ENCODE data around the gene DSTYK.
"Not testable (repeated sequence)": the region's sequence is repeated elsewhere in the genome, so short reads cannot be mapped to it uniquely, and the experiment has no call there.

Gene DSTYK

DNA sequence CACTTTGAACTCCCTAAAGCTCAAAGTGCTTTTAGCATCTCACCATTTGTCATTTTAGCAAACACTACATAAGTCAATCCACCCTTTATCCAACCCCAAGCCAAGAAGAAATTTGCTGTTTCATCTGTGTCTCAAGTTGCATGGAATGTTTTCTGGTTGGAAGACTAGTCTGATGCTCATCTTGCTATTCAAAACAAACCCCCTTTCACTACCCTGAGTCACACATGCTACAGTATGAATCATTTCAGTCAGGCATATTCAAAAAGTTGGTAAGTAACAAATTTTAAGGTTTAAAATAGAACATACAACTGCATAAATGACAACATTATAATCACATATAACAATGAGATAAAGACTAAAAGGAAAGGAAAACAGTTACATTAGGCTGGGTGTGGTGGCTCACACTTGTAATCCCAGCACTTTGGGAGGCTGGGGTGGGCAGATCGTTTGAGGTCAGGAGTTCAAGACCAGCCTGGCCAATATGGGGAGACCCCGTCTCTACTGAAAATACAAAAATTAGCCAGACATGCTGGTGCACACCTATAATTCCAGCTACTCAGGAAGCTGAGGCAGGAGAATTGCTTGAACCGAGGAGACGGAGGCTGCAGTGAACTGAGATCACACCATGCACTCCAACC is 38.7 kb downstream of the DSTYK start:
- peak; percentile 85 for DNase-seq (ENCODE audit: low spot score)

DNA sequence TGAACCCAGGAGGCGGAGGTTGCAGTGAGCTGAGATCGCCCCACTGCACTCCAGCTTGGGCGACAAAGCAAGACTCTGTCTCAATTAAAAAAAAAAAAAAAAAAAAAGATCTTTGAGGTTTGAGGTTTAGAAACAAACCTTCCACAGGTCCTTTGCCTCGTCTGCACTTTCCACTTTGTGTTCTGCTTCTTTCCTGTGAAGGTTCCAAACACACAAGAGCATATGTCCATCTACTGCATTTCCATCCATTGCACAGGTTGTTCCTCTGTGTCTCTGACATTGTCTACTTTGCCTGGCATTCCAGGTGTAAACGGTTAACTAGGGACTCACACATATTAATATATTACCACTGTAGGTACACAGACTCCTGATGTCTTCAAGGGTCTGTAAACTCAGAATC is 40.1 kb downstream of the DSTYK start:
- no peak for DNase-seq (ENCODE audit: low spot score)

GRCh38 chr1:205170532-205171269 is 40.8 kb downstream of the DSTYK start:
- no peak for DNase-seq (ENCODE audit: low spot score)

- DNase-seq (ENCODE audit: low spot score), result no peak
Observed at GRCh38 chr1:205169248-205169647, 42.3 kb downstream of the DSTYK start.

DNA sequence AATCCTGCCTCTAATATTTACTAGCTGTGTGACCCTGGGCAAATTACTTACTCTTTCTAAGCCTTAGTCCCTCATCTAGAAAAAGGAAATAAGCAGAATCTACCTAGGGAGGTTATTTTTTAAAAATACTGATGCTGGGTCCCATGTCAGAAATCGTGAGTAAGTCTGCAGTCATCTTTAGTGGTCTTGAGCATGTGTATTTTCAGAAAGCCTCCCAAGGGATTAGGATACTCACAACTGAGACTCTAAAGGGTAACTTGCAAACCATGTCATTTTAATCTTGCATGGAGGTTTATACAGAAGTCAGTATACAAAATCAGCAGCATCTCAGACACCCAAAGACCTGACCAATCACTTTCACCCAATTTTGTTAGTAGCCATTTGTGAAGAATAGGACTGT is 43.2 kb downstream of the DSTYK start:
- no peak for DNase-seq (ENCODE audit: low spot score)

DNA sequence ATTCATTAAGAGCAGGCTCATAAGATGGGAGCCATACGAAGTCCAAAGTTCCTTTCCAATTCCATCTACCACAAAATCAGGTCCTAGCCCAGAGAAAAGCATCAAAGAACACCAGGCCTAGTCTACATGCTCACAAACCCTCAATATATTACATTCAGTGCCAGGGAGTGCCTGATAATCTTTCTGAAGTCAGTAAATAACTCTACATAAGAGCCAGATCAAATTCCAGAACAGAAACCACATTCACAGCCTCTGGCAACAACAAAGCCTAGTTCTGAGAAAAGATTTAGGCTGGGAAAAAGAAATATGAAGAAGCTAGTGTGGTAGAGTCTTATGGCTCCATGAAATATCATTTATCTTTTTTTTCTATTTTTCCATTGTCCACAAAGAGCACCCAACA is 49.2 kb downstream of the DSTYK start:
- peak; percentile 25 for DNase-seq (ENCODE audit: low spot score)

- DNase-seq (ENCODE audit: low spot score), result no peak
Observed at GRCh38 chr1:205161076-205161475, 50.4 kb downstream of the DSTYK start.

GRCh38 chr1:205158048-205158616 is 53.4 kb downstream of the DSTYK start:
- DNase-seq (ENCODE audit: low spot score), result no peak

DNA sequence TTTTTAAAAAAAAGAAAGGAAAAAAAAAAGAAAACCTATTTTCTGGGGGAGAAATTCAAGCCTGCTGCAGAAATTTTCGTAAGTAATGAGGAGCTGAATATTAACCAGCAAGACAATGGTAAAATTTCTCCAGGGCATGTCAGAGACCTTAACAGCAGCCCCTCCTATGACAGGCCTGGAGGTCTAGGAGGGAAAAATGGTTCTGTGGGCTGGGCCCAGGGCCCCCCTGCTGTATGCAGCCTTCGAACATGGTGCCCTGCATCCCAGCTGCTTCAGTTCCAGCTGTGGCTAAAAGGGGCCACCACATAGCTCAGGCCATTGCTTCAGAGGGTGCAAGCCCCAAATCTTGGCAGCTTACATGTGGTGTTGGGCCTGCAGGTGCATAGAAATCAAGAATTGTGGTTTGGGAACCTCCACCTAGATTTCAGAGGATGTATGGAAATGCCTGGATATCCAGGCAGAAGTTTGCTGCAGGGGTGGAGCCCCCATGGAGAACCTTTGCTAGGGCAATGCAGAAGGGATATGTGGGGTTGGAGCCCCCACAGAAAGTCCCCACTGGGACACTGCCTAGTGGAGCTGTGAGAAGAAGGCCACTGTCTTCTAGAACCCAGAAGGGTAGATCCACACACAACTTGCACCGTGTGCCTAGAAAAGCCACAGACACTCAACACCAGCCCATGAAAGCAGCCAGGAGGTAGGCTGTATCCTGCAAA is 55.7 kb downstream of the DSTYK start:
- not testable (repeated sequence) for DNase-seq (ENCODE audit: low spot score)

DNA sequence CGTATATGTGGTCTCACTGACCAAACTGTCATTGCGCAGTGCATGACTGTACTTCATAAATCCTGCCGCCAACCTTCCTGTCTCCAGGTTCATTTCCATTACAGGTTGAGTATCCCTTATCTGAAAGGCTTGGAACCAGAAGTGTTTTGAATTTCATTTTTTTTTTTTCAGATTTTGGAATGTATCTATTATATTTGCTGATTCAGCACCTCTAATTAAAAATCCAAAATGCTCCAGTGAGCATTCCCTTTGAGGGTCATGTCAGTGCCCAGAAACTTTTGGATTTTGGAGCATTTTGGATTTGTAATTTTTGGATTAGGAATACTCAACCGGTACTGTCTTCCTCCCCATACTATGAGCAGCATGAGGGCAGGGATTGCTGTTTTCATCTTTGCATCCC is 59.0 kb downstream of the DSTYK start:
- no peak for DNase-seq (ENCODE audit: low spot score)

DNA sequence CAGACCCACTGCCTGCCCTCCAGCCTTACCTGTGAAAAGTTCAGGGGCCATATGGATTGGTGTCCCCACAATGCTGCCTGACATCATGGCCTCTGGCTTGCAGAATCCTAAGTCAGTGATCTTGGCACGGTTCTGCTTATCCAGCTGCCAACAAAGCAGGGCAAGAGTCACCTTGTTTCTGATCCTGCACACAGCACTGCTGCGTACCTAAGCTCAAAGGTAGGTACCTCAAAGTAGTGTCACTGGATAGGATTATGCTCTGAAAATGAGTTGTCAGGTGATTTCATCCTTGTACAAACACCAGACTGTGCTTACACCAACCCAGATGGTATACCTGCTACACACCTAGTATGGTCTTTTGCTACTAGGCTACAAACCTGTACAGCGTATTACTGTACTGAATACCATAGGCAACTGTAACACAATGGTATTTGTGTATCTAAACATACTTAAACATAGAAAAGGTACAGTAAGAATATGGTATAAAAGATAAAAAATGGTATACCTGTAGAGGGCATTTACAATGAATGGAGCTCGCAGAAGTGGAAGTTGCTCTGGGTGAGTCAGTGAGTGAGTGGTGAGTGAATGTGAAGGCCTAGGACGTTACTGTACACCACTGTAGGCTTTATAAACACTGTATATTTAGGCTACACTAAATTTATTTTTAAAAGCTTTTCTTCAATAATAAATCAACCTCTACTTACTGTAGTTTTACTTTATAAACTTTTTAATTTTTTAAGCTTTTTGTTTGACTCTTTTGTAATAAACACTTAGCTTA is 60.7 kb downstream of the DSTYK start:
- no peak for DNase-seq (ENCODE audit: low spot score)

GRCh38 chr1:205147191-205147835 is 64.2 kb downstream of the DSTYK start:
- DNase-seq (ENCODE audit: low spot score), result peak; percentile 79

GRCh38 chr1:205144751-205145150 is 66.8 kb downstream of the DSTYK start:
- peak; percentile 54 for DNase-seq (ENCODE audit: low spot score)

DNA sequence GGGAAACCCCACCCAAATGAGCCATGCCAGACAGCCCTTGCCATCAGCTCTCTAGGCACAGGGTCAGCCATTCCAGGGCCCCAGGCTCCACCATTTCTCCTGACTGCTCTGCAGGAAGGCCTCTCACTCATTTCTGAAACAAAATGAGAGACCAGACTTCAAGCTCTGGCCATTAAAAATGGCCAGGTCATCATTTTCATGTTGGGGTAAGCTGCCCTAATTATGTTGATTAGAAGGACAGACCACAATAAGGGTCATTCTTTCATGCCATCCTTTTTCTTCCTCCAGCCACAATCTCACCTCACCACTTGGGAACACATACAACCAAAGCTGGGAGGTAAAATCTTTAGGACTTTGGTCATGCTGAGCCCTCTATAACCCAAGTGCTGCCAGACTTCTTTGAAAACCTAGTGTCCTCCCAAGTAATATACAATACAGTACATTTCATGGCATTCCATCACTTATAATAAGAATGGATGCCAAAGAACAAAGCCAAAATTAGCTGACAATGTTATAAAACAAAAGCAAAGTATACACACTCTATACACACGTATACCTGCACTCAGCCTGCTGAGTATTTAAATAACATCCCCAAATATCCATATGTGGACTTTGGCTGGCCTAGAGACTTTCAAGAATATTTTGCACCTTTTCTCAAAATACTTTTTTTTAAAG is 67.3 kb downstream of the DSTYK start:
- no peak for DNase-seq (ENCODE audit: low spot score)

GRCh38 chr1:205142102-205142469 is 69.4 kb downstream of the DSTYK start:
- no peak for DNase-seq (ENCODE audit: low spot score)

GRCh38 chr1:205141236-205142101 is 70.0 kb downstream of the DSTYK start:
- peak; percentile 78 for DNase-seq (ENCODE audit: low spot score)

DNA sequence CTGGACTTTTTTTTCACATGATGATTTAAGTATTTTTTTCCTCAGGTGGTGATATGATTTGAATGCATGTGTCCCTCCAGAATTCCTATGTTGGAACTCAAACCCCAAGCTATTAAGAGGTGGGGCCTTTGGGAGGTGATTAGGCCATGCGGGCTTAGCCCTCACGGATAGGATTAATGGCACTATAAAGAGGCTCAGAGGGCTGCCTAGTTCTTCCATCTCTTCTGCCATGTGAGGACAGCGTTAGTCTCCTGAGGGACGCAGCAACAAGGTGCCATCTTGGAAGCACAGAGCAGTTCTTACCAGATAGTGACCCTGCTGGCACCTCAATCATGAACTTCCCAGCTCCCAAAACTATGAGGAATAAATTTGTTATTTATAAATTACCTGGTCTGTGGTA is 71.4 kb downstream of the DSTYK start:
- DNase-seq (ENCODE audit: low spot score), result no peak

- no peak for DNase-seq (ENCODE audit: low spot score)
Observed at GRCh38 chr1:205137901-205138300, 73.6 kb downstream of the DSTYK start.

DNA sequence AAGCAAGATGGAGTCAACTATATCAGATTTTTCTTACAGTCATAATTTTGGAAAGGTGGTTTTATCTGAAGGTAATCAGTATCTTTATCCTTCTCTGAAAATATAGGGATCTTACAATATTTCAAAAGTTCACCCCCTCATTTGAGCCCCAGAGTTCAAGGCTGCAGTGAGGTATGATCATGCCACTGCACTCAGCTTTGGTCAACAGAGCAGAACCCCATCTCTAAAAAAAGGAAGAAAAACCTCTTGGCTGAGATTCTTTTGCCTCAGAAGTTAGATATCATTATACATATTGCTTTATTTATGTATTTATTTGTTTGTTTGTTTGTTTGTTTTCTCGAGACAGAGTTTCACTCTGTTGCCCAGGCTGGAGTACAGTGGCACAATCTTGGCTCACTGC is 78.2 kb downstream of the DSTYK start:
- no peak for DNase-seq (ENCODE audit: low spot score)

GRCh38 chr1:205129447-205130029 is 82.0 kb downstream of the DSTYK start:
- DNase-seq (ENCODE audit: low spot score), result no peak

All from AG20443 (cell line).